Breast epithelium (tissue), 4 donors: Measurements from ENCODE around the gene DHCR24. TPM values are rescaled to one million over a fixed set of nuclear protein-coding genes. Genes with fewer than 3 reads are reported as not detected.

Source experiments
- DNase-seq, 2 donors: peaks; one replicate each; pipeline ENCODE4 v3.0.0-alpha.2; 2019; ENCODE audit warnings: low spot score in 2 of 2
- H3K27ac ChIP-seq, 2 donors: fragments of 200-600 bp; sonication (generic) in 1 of 2; one replicate each; pipeline ENCODE4 v1.5.1; 2016 to 2019; ENCODE audit warnings: mild to moderate bottlenecking in 1 of 2
- H3K27me3 ChIP-seq, 2 donors: fragments of 200-600 bp; sonication (generic) in 1 of 2; one replicate each; pipeline versions ENCODE4 v1.5.1 to v1.6.0; 2017 to 2019; ENCODE audit warnings: control low read depth in 1 of 2, mild to moderate bottlenecking in 1 of 2
- H3K36me3 ChIP-seq: fragments of 200-600 bp; one replicate; pipeline ENCODE4 v1.5.1; 2019
- H3K4me1 ChIP-seq, 2 donors: fragments of 200-600 bp; sonication (generic); one replicate each; pipeline ENCODE4 v1.5.1; 2016 to 2019; ENCODE audit warnings: control low read depth in 1 of 2
- H3K4me3 ChIP-seq, 3 donors: fragments of 200-600 bp; sonication (generic); 1 replicate in 2 of 3; 2 replicates in 1 of 3; pipeline ENCODE4 v1.5.1; 2016 to 2019; ENCODE audit warnings: mild to moderate bottlenecking in 3 of 3, moderate library complexity in 2 of 3
- H3K9me3 ChIP-seq, 2 donors: fragments of 200-600 bp; sonication (generic) in 1 of 2; one replicate each; pipeline ENCODE4 v1.5.1; 2016 to 2019; ENCODE audit warnings: control low read depth in 1 of 2
- POLR2A ChIP-seq: fragments of 450-650 bp; IDR thresholded peaks from one replicate; pipeline ENCODE4 v1.6.1; 2016; ENCODE audit warnings: antibody characterized with exemption, mild to moderate bottlenecking, moderate library complexity
- POLR2AphosphoS5 ChIP-seq, 3 donors: sonication (generic); formaldehyde crosslinking; IDR thresholded peaks; one replicate each; pipeline ENCODE4 v1.6.1; 2017; ENCODE audit warnings: antibody characterized with exemption in 3 of 3
- intact Hi-C: fragments of 100-400 bp; cut with DNase I; formaldehyde crosslinking; loops from one replicate; pipeline ENCODE4 v1.15.1; 2023; ENCODE audit warnings: low total_unique reads
- total RNA-seq, 3 donors: library from RNA; depleted of rRNA; stranded (reverse); fragments of >200 nt; gene quantifications; one replicate each; pipeline ENCODE4 v1.1.0, GENCODE V29; 2016
- TF ChIP-seq, protein P1 (sequence below), 3 donors: fragments of 450-650 bp; IDR thresholded peaks; one replicate each; pipeline ENCODE4 v1.5.1; 2016 to 2017; ENCODE audit warnings: antibody characterized with exemption in 3 of 3, mild to moderate bottlenecking in 3 of 3, moderate library complexity in 3 of 3

The DHCR24 gene
- total RNA-seq, 3 donors from 2014 or later, result 149 to 230 (median 157) TPM

DNA sequence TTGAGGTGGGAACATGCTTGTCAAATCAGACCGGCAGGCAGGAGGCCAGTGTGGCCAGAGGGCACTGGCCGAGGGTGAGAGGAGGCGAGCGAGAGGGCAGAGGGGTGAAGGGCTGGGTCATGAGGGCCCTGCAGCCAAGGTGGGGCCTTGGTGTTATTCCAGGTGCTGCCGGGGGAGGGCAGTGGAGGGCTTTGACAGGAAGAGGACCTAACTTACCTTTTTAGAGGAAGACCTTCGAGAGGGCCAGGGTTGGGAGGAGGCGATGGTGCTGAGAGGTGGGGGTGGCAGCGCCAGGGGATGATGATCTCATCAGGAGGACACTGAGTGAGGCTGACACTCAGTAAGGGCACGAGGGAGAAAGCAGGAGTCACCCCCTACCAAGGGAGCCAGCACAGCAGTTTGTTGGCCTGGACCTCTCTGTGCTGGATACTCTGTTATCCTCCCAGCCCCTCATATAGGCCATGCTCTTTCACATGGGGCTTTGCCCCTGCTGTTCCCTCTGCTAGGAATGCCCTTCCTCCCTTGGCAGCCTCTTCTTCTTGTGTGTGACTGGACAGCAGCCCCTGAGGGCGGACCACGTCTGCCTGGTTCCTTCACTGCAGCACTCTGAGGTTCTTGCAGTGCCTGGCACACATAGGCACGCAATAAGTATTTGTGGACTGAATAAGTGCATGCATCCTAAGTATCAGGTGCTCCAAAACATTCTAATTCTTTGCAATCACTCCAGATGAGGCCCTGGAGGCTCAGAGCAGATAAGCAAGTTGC lies 78.4 kb downstream of the DHCR24 start:
- Histone ChIP-seq H3K36me3 (no peaks in the 10 kb centered on the region), H3K27me3 (no peaks in the 10 kb centered on the region), H3K27ac (no peak overlapping the region), H3K9me3 (no peaks in the 10 kb centered on the region), H3K4me1 (no peaks in the 10 kb centered on the region), H3K4me3 (no peak overlapping the region)
- no peak for TF ChIP-seq POLR2AphosphoS5 (IDR thresholded peaks at IDR 0.05)
- TF ChIP-seq, protein P1, sequence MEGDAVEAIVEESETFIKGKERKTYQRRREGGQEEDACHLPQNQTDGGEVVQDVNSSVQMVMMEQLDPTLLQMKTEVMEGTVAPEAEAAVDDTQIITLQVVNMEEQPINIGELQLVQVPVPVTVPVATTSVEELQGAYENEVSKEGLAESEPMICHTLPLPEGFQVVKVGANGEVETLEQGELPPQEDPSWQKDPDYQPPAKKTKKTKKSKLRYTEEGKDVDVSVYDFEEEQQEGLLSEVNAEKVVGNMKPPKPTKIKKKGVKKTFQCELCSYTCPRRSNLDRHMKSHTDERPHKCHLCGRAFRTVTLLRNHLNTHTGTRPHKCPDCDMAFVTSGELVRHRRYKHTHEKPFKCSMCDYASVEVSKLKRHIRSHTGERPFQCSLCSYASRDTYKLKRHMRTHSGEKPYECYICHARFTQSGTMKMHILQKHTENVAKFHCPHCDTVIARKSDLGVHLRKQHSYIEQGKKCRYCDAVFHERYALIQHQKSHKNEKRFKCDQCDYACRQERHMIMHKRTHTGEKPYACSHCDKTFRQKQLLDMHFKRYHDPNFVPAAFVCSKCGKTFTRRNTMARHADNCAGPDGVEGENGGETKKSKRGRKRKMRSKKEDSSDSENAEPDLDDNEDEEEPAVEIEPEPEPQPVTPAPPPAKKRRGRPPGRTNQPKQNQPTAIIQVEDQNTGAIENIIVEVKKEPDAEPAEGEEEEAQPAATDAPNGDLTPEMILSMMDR (IDR thresholded peaks at IDR 0.05), result no peak
- no peak for TF ChIP-seq POLR2A
- intact Hi-C loops, result loop anchor here (5.0 to 10.0 kb wide), 2 partner anchors 136 to 404 kb away; partner anchors contain the start of gene SSBP3
- DNase-seq, result no peak

DNA sequence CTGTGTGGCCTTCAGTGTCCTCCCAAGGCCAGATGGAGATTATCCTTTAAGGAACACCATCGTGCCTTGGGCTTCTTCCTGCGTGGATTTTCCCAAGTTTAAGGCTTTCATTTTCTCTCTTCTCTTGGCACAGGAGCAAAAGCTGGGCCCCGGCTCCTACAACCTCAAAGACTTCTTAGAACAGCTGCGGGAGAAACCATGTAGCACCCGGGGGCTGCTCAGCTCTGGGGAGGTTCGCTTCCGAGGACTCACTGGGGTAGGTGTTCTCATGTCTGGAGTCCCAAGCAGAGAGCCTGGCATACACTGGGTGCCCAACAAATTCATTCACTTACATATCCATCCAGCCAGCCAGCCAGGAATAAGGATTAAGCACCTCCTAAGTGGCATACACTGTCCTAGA lies 79.2 kb downstream of the DHCR24 start:
- TF ChIP-seq POLR2AphosphoS5 (IDR thresholded peaks at IDR 0.05) (no peak), POLR2A (no peak)
- TF ChIP-seq, protein P1 (IDR thresholded peaks at IDR 0.05), result no peak
- H3K27ac ChIP-seq, result no peak overlapping the region
- H3K9me3 ChIP-seq, result no peaks in the 10 kb centered on the region
- H3K4me3 ChIP-seq, result no peak overlapping the region
- H3K4me1 ChIP-seq, result no peaks in the 10 kb centered on the region
- DNase-seq, result peak in 1 of 2 donors; percentile 7
- no peaks in the 10 kb centered on the region for H3K27me3 ChIP-seq
- H3K36me3 ChIP-seq, result no peaks in the 10 kb centered on the region
- intact Hi-C loops, result loop anchor here (5.0 to 10.0 kb wide), 2 partner anchors 135 to 403 kb away; partner anchors contain the start of gene SSBP3

DNA sequence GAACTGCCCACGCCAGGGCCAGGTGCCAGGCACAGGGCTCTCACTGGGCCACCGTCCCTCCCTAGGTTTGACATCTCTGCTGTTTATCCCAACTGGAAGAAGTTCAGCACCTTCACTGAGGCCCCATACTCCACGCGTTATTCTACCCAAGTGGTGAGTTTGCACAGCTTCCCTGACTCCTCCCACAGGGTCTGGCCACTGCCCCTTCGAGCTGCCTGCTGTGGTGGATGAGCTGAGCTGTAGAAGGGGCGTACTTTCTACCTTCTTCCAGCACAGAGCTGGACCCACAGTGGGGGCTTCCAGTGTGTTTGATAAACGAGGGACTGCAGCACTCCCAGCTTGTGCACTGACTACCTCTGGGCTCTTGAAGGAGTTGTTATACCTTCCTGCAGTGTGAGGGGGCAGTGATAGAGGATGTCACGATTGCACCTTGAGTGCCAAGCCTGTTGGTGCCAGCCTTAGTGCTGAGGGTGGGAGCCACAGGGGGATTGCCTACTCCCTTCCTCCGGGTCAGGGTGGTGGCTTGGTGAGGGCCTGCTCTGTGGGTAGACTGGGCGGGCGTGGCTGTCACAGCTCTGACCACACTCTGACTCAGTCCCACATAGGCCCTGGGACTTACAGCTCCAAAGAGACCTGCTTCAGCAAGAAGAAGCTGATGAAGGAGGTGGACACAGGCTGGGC lies 79.9 kb downstream of the DHCR24 start:
- H3K27ac ChIP-seq, result no peak overlapping the region
- no peaks in the 10 kb centered on the region for H3K9me3 ChIP-seq
- no peaks in the 10 kb centered on the region for H3K27me3 ChIP-seq
- no peak for DNase-seq
- no peaks in the 10 kb centered on the region for H3K36me3 ChIP-seq
- TF ChIP-seq POLR2AphosphoS5 (IDR thresholded peaks at IDR 0.05) (no peak), POLR2A (no peak)
- TF ChIP-seq, protein P1 (IDR thresholded peaks at IDR 0.05), result no peak
- intact Hi-C loops, result loop anchor here (5.0 to 10.0 kb wide), 2 partner anchors 135 to 402 kb away; partner anchors contain the start of gene SSBP3
- no peak overlapping the region for H3K4me3 ChIP-seq
- H3K4me1 ChIP-seq, result no peaks in the 10 kb centered on the region

DNA sequence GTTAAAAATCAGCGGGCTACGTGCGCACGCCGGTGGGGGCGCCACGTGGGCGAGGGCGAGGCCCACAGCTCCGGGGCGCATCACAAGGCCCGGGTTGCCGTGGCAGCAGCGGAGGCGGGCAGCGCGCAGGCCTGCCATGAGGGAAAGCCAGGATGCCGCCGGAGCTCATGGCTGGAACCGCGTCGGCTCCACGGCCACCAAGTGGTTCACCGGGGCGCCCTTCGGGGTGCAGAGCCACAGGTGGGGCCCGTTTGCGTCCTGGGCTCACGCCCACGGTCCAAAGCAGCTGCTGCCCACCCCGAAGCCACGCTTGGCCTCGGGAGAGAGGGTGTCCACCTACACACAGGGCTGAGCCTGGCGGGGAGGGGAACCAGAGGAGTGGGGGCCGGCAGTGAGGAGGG lies 81.0 kb downstream of the DHCR24 start:
- intact Hi-C loops, result loop anchor here (5.0 to 10.0 kb wide), 2 partner anchors 134 to 401 kb away; partner anchors contain the start of gene SSBP3

More for the DNA sequence above, 81.0 kb downstream of the DHCR24 start:
- H3K27ac ChIP-seq, result no peak overlapping the region
- no peaks in the 10 kb centered on the region for H3K4me1 ChIP-seq
- H3K4me3 ChIP-seq, result peak overlapping the region in 2 of 3 donors; percentile 8 to 36
- no peak for DNase-seq
- TF ChIP-seq, protein P1 (IDR thresholded peaks at IDR 0.05), result no peak
- no peak for TF ChIP-seq POLR2AphosphoS5 (IDR thresholded peaks at IDR 0.05)
- TF ChIP-seq POLR2A, result no peak
- H3K27me3 ChIP-seq, result no peaks in the 10 kb centered on the region
- H3K9me3 ChIP-seq, result no peaks in the 10 kb centered on the region
- no peaks in the 10 kb centered on the region for H3K36me3 ChIP-seq
